ENCODE results near the gene AMOTL2.

Gene AMOTL2

DNA sequence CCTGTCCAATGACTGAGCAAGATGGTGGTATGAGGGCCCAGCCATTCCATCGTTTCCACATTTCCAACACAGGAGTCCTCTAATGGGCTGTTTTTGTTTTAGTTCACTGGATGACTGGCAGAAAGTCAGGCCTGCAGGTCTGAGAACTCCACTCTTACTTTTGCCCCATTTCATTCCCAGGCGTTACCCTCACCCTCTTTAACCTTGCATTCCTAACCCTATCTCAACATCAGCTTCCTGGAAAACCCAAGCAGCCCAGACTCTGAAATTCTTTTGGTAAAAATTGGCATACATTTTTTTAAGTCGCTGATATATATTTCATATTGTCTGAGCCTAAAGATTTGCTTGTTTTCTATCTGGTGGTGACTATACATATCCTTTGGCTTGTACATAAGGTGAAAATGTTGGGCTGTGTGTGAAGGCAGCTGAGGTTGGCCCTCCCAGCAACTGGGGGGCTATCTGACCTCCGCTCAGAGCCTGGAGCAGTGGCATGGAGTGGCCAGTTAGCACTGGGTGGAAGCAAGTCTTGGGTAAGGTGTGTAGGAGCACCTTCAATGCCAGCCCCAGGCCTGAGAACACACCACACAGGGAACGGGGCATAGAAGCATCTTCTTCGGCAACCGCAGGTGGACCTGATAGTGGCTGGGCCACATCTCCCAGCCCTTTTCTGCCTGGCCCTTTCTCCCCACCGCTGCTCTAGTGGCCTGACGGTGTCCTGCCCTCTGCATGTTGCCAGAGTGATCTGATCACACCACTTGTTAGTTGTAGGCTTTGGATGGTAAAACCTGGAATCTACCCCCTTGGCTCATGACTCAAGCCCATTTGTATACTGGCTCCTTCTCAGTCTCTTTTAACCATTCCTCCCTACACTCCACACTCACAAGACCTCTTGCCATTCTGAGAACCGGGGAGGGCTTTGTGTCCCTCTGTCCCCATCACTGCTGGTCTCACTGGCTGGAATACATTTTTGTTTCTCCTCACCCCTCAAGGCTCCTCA is 50.0 kb downstream of the AMOTL2 start:
- no peak overlapping the region for H3K27ac ChIP-seq (ENCODE audit: low read length)
- TF ChIP-seq EZH2 (IDR thresholded peaks at IDR 0.05; ENCODE audit: borderline replicate concordance, low read depth, low read length, severe bottlenecking): no peak
- TF ChIP-seq, protein P1, sequence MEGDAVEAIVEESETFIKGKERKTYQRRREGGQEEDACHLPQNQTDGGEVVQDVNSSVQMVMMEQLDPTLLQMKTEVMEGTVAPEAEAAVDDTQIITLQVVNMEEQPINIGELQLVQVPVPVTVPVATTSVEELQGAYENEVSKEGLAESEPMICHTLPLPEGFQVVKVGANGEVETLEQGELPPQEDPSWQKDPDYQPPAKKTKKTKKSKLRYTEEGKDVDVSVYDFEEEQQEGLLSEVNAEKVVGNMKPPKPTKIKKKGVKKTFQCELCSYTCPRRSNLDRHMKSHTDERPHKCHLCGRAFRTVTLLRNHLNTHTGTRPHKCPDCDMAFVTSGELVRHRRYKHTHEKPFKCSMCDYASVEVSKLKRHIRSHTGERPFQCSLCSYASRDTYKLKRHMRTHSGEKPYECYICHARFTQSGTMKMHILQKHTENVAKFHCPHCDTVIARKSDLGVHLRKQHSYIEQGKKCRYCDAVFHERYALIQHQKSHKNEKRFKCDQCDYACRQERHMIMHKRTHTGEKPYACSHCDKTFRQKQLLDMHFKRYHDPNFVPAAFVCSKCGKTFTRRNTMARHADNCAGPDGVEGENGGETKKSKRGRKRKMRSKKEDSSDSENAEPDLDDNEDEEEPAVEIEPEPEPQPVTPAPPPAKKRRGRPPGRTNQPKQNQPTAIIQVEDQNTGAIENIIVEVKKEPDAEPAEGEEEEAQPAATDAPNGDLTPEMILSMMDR (IDR thresholded peaks at IDR 0.05; ENCODE audit: borderline replicate concordance, extremely low read depth, low read length, poor library complexity, severe bottlenecking): no peak
- DNase-seq (no peak), ATAC-seq (ENCODE audit: insufficient read depth, low read depth) (no peak)
- H3K36me3 ChIP-seq (ENCODE audit: insufficient read depth, low read length): no peaks in the 10 kb centered on the region
- H3K27me3 ChIP-seq (ENCODE audit: insufficient read depth, low read length, poor library complexity): peaks cover 14% of the 10 kb centered on the region
- H3K9ac ChIP-seq (ENCODE audit: low read depth, low read length): no peak overlapping the region
- no peaks in the 10 kb centered on the region for H4K20me1 ChIP-seq (ENCODE audit: insufficient read depth, low read length)
- no peak overlapping the region for H2AFZ ChIP-seq (ENCODE audit: low read depth, low read length)
- H3K4me1 ChIP-seq (ENCODE audit: insufficient read depth, low read length): no peaks in the 10 kb centered on the region
- H3K4me3 ChIP-seq (ENCODE audit: low read depth in 1 of 2, low read length in 2 of 2): no peak overlapping the region
- no peak overlapping the region for H3K4me2 ChIP-seq (ENCODE audit: insufficient read depth, low read length)
- no peaks in the 10 kb centered on the region for H3K79me2 ChIP-seq (ENCODE audit: insufficient read depth, low read length)
- no peaks in the 10 kb centered on the region for H3K9me3 ChIP-seq (ENCODE audit: insufficient read depth, low read length, severe bottlenecking)

DNA sequence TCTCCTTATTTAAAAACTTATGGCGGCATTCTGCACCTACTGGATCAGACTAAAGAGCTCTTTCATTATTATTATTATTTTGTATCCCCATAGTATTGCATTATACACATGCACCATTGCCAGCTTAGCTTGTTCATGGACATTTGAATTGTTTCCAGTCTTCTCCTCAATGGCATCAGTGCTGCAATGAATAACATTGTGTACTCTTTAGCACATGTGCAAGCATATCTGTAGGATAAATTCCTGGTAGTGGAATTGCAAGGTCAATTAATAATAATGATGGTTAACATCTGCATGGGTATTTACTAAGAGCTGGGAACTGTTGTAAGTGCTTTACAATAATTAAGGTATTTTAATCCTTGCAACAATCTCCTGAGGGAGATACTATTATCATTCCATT is 52.0 kb downstream of the AMOTL2 start:
- DNase-seq: no peak
- Histone ChIP-seq H3K79me2 (ENCODE audit: insufficient read depth, low read length) (no peaks in the 10 kb centered on the region), H3K4me1 (ENCODE audit: insufficient read depth, low read length) (no peaks in the 10 kb centered on the region), H3K36me3 (ENCODE audit: insufficient read depth, low read length) (no peaks in the 10 kb centered on the region), H3K9me3 (ENCODE audit: insufficient read depth, low read length, severe bottlenecking) (no peaks in the 10 kb centered on the region), H3K27ac (ENCODE audit: low read length) (no peak overlapping the region), H3K4me3 (ENCODE audit: low read depth in 1 of 2, low read length in 2 of 2) (no peak overlapping the region), H2AFZ (ENCODE audit: low read depth, low read length) (no peak overlapping the region), H3K4me2 (ENCODE audit: insufficient read depth, low read length) (no peak overlapping the region), H3K9ac (ENCODE audit: low read depth, low read length) (no peak overlapping the region), H3K27me3 (ENCODE audit: insufficient read depth, low read length, poor library complexity) (peaks cover 14% of the 10 kb centered on the region), H4K20me1 (ENCODE audit: insufficient read depth, low read length) (no peaks in the 10 kb centered on the region)
- no peak for TF ChIP-seq EZH2 (IDR thresholded peaks at IDR 0.05; ENCODE audit: borderline replicate concordance, low read depth, low read length, severe bottlenecking)
- TF ChIP-seq, protein P1 (IDR thresholded peaks at IDR 0.05; ENCODE audit: borderline replicate concordance, extremely low read depth, low read length, poor library complexity, severe bottlenecking): no peak
- ATAC-seq (ENCODE audit: insufficient read depth, low read depth): no peak

- no peaks in the 10 kb centered on the region for H4K20me1 ChIP-seq (ENCODE audit: insufficient read depth, low read length)
- peaks cover 14% of the 10 kb centered on the region for H3K27me3 ChIP-seq (ENCODE audit: insufficient read depth, low read length, poor library complexity)
- H3K9ac ChIP-seq (ENCODE audit: low read depth, low read length): no peak overlapping the region
- no peak overlapping the region for H3K27ac ChIP-seq (ENCODE audit: low read length)
- no peaks in the 10 kb centered on the region for H3K79me2 ChIP-seq (ENCODE audit: insufficient read depth, low read length)
- no peaks in the 10 kb centered on the region for H3K4me1 ChIP-seq (ENCODE audit: insufficient read depth, low read length)
- H3K36me3 ChIP-seq (ENCODE audit: insufficient read depth, low read length): no peaks in the 10 kb centered on the region
- no peak for DNase-seq
- H3K9me3 ChIP-seq (ENCODE audit: insufficient read depth, low read length, severe bottlenecking): no peaks in the 10 kb centered on the region
- no peak for ATAC-seq (ENCODE audit: insufficient read depth, low read depth)
- H2AFZ ChIP-seq (ENCODE audit: low read depth, low read length): no peak overlapping the region
- no peak overlapping the region for H3K4me3 ChIP-seq (ENCODE audit: low read depth in 1 of 2, low read length in 2 of 2)
- TF ChIP-seq EZH2 (IDR thresholded peaks at IDR 0.05; ENCODE audit: borderline replicate concordance, low read depth, low read length, severe bottlenecking): no peak
- TF ChIP-seq, protein P1 (IDR thresholded peaks at IDR 0.05; ENCODE audit: borderline replicate concordance, extremely low read depth, low read length, poor library complexity, severe bottlenecking): no peak
- no peak overlapping the region for H3K4me2 ChIP-seq (ENCODE audit: insufficient read depth, low read length)
Observed at GRCh38 chr3:134320749-134321148, 53.5 kb downstream of the AMOTL2 start.
